ENCODE data around the gene GPA33.

The GPA33 gene

DNA sequence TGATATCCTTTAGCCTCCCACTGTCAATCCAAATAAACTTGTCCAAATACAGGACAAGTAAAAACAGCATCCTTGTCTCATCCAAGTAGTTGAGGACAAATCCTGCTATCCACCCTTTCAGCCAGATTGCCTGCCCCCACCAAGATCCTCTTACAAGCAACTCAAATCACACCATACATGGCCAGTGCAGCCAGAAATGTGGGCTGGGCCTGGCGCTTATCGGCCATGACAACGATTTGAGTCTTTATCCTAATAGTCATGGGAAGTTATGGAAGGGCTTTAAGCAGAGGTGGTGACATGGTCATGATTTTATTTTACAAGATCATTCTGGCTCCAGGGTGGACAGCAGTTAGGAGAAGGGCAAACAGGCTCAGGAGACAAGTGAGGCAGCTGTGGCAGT lies 6.3 kb downstream of the GPA33 start:
- no peak for DNase-seq

DNA sequence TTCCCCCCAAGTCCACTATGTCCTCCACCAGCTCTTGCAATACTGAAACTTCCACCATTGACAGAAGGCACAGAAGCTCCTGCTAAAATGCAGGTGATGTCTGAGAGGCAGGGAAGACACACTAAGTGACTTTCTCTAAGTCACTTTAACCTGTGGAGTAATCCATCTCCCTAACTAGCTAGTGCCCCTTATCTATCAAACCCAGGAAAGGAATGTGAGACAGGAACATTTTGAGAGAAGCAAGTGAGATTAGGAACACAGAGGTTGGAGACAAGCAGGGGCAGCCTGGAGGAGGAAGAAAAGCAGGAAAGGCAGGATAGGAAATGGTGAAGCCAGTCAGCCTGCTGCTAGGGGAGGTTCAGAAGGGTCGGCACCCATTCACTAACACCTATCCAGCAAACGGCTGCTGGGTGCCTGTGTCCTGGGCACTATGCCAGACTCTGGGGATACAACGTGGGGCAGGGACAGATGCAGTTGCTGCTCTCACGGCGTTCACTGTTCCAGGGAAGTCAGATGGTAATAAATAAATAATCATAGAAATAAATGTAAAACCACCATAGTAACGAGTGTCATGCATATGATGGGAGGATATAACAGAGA lies 7.0 kb downstream of the GPA33 start:
- DNase-seq: no peak

- no peak for DNase-seq
Observed at GRCh38 chr1:167082511-167083027, 7.6 kb downstream of the GPA33 start.

- no peak for DNase-seq
Observed at GRCh38 chr1:167081594-167082156, 8.5 kb downstream of the GPA33 start.

- DNase-seq: no peak
Observed at GRCh38 chr1:167077868-167078210, 12.3 kb downstream of the GPA33 start.

DNA sequence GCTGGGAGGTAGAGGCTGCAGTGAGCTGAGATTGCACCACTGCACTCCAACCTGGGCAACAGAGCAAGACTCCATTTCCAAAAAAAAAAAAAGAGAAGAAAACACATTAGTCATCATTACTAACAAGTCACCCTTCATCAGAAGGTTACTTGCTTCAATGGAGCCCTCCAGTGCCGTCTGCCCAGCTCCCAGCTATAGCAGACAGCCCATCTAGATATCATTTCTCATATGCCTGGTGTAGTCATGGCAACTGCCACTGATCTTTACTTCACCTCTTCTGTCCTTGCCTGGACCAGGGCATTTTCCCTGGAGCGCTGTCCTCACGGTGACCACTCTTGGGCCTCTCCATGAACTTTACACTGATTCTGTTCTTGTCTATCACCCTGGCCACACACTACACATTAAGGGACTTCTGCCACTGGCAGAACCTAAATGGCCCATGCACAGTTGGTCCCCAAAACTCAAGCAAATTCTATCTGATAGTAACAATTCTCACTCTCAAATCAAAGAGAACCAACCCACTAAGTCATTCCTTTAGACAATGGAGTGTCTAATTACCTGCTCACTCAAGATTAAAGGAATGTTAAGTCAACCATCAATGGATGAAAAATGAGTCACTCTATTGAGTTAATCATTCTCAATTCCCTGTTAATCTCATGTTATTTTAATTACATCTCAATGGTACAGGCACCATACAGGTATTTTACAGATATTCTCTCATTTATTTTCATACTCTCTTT lies 12.9 kb downstream of the GPA33 start:
- no peak for DNase-seq

DNA sequence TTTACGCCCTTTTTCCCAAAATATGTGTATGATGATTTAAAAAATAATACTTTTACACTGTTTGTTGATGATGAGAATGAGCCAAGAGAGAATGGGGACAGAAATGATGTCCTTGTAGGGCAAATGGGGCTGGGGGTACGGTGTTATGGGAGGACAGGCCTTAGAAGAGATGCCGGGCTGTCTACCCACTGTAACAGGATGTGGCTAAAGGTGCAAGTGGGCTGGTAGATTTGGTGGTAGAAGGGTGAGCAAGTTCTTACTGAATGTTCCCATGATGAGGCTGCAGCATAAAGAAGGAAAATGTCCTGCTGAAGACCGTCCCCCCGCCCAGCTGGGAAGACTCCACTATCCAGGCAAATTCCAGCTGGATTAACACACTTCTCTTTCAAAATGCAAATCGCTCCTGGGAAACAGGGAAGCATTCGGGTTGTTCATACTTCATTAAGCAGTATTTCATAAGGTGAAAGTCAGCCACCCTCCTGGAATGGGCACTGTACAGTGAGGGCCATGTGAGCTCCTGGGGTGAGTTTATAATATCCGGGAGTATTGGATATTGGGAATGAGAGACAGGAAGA lies 14.0 kb downstream of the GPA33 start:
- no peak for DNase-seq

DNA sequence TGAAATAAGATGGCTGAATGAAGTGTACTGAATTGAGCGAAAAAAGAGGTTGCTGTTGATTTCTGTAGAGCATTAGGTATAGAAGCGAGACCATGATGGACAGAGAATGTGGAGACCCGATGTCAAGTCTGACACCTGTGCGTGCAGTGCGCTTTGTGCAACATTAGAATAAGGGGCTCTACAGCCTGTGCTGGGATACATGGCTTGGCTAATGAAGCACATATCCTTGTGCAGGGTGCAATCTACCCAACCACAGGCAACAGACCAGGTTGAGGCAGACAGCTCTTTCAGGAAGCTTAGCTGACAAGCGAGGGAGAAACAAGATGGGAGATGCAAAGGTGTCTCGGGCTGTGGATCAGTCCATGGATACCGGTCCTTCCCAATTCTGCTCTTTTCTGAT lies 18.9 kb downstream of the GPA33 start:
- DNase-seq: no peak

DNA sequence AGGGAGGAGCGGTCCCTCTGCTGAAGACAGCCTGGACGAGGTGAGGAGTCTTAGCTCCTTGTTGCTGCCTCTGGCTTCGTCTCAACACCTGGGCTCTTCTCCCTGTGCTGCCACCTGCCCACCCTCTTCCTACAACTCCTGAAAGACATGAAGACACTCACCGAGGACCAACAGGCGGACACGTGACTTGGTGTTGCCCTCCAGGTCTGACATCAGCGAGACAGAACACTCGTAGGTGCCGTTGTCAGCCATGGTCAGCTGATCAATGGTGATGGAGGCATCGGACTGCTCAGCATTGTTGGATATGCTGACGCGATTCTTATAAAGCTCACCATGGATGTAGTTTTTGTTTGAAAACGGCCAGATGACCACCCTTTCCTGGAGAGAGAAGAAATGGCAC lies 21.4 kb downstream of the GPA33 start:
- no peak for DNase-seq

DNA sequence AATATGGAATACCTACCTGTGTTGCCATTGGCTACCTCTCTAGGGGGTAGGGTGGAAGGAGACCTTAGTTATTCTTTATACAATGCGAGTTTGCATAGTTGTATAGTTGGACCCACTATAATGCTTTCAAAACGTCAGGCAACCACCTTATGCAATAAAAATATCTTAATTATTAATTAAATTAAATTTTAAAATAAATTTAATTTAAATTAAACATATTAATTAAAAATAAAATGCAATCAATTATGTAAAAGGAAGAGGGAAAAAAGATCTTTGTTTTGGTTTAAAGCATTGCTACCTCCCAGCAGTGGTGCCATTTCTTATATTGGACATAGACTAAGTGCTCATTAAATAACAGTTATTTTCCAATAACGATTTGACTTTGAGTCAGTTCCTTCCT lies 22.3 kb downstream of the GPA33 start:
- no peak for DNase-seq

- DNase-seq: peak; percentile 79
Observed at GRCh38 chr1:167066333-167067122, 23.6 kb downstream of the GPA33 start.

GRCh38 chr1:167065471-167065870 lies 24.7 kb downstream of the GPA33 start:
- DNase-seq: no peak

DNA sequence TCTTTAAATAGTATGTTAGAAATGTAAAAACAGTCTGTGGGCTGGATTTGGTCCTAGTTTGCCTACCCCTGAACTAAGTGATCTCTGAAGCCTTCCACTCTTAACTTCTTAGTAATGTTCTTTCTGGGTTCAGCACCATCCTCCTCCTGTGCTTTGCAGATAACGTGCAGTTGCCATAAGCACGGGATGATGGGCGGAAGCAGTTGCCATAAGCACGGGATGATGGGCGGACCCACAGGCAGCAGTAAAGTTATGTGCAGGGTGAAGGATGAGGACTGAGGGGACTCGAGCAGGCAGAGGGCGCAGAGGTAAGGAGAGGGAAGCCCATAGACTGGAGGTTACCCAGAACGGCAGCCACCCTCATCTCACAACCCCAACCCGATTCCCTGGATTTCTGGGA lies 25.6 kb downstream of the GPA33 start:
- no peak for DNase-seq

GRCh38 chr1:167061073-167061464 lies 29.1 kb downstream of the GPA33 start:
- no peak for DNase-seq

DNA sequence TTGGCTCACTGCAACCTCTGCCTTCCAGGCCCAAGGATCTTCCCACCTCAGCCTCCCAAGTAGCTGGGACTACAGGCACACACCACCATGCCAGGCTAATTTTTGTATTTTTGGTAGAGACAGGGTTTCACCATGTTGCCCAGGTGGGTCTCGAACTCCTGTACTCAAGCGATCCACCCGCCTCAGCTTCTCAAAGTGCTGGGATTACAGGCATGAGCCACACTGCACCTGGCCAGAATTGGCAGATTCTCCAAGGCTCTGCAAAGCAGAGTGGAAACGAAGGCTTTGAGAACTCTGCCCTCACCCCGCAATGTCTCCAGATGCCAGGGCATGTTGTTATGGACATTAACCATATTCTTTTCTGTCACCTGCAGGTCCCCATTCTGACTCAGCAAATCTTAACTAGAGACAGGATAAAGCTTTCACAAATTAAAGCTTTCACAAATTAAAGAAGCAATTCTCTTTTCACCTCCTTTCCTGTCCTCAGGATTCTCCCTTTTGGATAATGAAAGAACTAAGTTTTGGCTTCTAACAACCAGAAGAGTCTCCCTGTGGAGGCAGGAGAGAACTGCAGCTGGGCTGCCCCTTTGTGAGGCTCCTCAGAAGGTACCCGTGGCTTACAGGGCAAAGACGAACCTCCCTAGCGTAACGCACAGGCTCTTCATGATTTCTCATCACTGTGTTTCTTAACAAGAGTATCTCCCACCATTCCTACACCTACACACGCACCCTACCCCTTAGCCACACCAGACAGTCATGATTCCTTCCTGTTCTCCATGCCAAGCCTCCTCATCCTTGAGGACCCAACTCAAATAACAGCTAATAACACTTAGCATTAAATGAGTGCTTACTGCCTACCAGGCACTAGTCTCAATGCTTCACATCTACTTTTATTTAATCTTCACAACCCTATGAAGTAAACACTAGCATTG lies 29.8 kb downstream of the GPA33 start:
- DNase-seq: no peak

DNA sequence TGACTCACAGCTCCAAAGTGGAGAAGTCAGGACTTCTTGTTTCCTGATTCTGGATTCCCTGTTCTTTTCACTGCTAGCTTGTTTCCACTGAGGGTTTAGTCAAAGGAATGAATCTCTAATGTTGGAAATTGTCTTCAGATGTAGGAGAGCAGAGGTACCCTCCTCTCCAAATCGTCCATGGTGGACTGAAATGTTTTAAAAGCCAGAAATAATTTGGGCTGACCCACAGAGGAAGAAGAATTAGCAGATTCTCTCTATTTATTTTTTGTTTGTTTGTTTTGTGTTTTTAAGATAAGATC lies 30.4 kb downstream of the GPA33 start:
- DNase-seq: no peak

GRCh38 chr1:167059045-167059808 lies 30.9 kb downstream of the GPA33 start:
- peak; percentile 75 for DNase-seq

GRCh38 chr1:167057241-167057688 lies 32.9 kb downstream of the GPA33 start:
- no peak for DNase-seq

- no peak for DNase-seq
Observed at GRCh38 chr1:167056529-167057231, 33.5 kb downstream of the GPA33 start.

DNA sequence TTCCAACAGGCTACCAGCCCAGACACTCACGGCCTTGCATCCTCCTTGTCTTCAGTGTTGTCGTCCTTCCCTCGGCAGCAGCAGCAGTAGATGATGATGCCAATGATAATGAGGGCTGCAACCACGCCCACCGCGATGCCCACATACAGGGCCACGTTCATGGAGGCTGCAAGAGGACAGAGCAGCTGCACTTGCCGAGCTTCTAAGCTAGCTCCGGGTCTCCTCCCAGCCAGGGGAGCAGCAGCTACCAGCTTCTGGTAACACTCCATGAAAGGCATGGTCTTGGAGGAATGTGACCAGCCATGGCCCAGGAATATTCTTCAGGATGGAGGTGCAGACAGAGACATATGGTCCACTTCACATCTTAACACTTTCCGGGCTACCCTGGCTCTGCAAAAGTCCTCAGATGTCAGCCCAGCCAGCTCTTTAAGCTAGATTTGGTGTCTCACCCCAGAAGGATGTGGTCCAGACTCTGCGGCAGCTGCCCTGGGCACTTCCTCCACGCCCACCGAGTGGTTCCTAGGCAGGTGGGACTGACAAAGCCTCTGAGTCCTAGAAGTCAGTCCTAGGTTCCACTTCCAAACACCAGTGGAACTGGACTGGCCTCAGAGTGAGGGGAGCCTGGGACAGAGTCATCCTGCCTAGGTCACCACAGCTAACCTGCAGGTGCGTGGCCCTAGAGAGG lies 35.1 kb downstream of the GPA33 start:
- DNase-seq: no peak

Data from activated naive CD4-positive, alpha-beta T cell treated with Interleukin-2 at 50 U/mL for 16 hours (primary cell).